K562 (cell line): ENCODE measurements around the gene TANK.

Source experiments
- BHLHE40 ChIP-seq: IDR thresholded peaks from 2 replicates; pipeline ENCODE4 v1.6.1; 2011; ENCODE audit warnings: low read length, improper control_type of control experiment
- DNMT1 ChIP-seq: fragments of 450-650 bp; IDR thresholded peaks from 2 replicates; pipeline ENCODE4 v1.6.1; 2016; ENCODE audit warnings: antibody characterized with exemption, mild to moderate bottlenecking
- ELK1 ChIP-seq: sonication (generic); formaldehyde crosslinking; IDR thresholded peaks from 2 replicates; pipeline ENCODE4 v1.8.1; 2022; ENCODE audit warnings: missing genetic modification reagents
- HCFC1 ChIP-seq: IDR thresholded peaks from 2 replicates; pipeline ENCODE4 v1.6.1; 2012; ENCODE audit warnings: low read depth, low read length, improper control_type of control experiment
- KDM1A ChIP-seq, 2 experiments: fragments of 450-650 bp; IDR thresholded peaks; 2 replicates each; pipeline ENCODE4 v1.6.1; 2016; ENCODE audit warnings: mild to moderate bottlenecking in 2 of 2
- LCOR ChIP-seq: sonication (generic); formaldehyde crosslinking; IDR thresholded peaks from 2 replicates; pipeline ENCODE4 v1.8.0; 2022; ENCODE audit warnings: mild to moderate bottlenecking, missing genetic modification reagents
- MXI1 ChIP-seq: IDR thresholded peaks from 2 replicates; pipeline ENCODE4 v1.6.1; 2011; ENCODE audit warnings: low read depth, mild to moderate bottlenecking, improper control_type of control experiment, low read length
- SIN3A ChIP-seq, 2 experiments: fragments of 150-350 bp in 1 of 2; IDR thresholded peaks; 2 replicates each; pipeline ENCODE4 v1.6.1; 2011 to 2016; ENCODE audit warnings: borderline replicate concordance in 2 of 2, low read depth in 2 of 2, low read length in 2 of 2, mild to moderate bottlenecking in 2 of 2, moderate library complexity in 2 of 2; ENCODE audit not compliant: control insufficient read depth in 1 of 2
- ZNF274 ChIP-seq: IDR thresholded peaks from 2 replicates; pipeline ENCODE4 v1.6.1; 2011; ENCODE audit warnings: low read depth, mild to moderate bottlenecking, low read length, moderate library complexity, borderline replicate concordance
- TF ChIP-seq, protein P1 (sequence below): sonication (generic); formaldehyde crosslinking; IDR thresholded peaks from 2 replicates; pipeline ENCODE4 v1.4.0; 2020; ENCODE audit warnings: mild to moderate bottlenecking, missing genetic modification reagents
- TF ChIP-seq, protein P2 (sequence below): fragments of 450-650 bp; IDR thresholded peaks from 2 replicates; pipeline ENCODE4 v1.6.1; 2016; ENCODE audit warnings: antibody characterized with exemption

GRCh38 chr2:161257123-161257952 is 97.1 kb downstream of the TANK start:
- TF ChIP-seq MXI1 (no peak), ELK1 (CRISPR knock-in tag) (no peak), LCOR (CRISPR knock-in tag) (no peak), ZNF274 (no peak), BHLHE40 (no peak), DNMT1 (no peak), KDM1A (IDR thresholded peaks at IDR 0.05) (no peak), HCFC1 (no peak), SIN3A (IDR thresholded peaks at IDR 0.05; ENCODE audit: borderline replicate concordance in 2 of 2, control insufficient read depth in 1 of 2, low read depth in 2 of 2, low read length in 2 of 2) (no peak)
- TF ChIP-seq, protein P1, sequence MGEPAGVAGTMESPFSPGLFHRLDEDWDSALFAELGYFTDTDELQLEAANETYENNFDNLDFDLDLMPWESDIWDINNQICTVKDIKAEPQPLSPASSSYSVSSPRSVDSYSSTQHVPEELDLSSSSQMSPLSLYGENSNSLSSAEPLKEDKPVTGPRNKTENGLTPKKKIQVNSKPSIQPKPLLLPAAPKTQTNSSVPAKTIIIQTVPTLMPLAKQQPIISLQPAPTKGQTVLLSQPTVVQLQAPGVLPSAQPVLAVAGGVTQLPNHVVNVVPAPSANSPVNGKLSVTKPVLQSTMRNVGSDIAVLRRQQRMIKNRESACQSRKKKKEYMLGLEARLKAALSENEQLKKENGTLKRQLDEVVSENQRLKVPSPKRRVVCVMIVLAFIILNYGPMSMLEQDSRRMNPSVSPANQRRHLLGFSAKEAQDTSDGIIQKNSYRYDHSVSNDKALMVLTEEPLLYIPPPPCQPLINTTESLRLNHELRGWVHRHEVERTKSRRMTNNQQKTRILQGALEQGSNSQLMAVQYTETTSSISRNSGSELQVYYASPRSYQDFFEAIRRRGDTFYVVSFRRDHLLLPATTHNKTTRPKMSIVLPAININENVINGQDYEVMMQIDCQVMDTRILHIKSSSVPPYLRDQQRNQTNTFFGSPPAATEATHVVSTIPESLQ (CRISPR knock-in tag) = no peak
- TF ChIP-seq, protein P2, sequence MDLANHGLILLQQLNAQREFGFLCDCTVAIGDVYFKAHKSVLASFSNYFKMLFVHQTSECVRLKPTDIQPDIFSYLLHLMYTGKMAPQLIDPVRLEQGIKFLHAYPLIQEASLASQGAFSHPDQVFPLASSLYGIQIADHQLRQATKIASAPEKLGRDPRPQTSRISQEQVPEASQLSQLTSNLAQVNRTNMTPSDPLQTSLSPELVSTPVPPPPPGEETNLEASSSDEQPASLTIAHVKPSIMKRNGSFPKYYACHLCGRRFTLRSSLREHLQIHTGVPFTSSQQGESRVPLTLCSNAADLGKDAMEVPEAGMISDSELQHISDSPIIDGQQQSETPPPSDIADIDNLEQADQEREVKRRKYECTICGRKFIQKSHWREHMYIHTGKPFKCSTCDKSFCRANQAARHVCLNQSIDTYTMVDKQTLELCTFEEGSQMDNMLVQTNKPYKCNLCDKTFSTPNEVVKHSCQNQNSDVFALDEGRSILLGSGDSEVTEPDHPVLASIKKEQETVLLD = no peak
